ENCODE data around the gene FADS3. TPM values are rescaled to one million over a fixed set of nuclear protein-coding genes. Genes with fewer than 3 reads are reported as not detected.

The FADS3 gene
- total and polyA plus RNA-seq, 2 of the 13 experiments (the other 11 are each of a cell fraction or from before 2014, with no cell fraction given) = 13.4 to 23.2 TPM

- H3K4me3 ChIP-seq (replicated peaks in 1 of 3; ENCODE audit: insufficient read depth in 1 of 3, low read depth in 2 of 3, low read length in 3 of 3) = no peak overlapping the region
- no peak for TF ChIP-seq IRF1 (CRISPR knock-in tag; IDR thresholded peaks at IDR 0.05; ENCODE audit: low read depth)
- no peak for TF ChIP-seq ZNF530 (CRISPR knock-in tag; IDR thresholded peaks at IDR 0.05; ENCODE audit: low read depth)
- TF ChIP-seq AHR (CRISPR knock-in tag; IDR thresholded peaks at IDR 0.05) = no peak
- TF ChIP-seq ZBTB25 (CRISPR knock-in tag; IDR thresholded peaks at IDR 0.05) = no peak
- TF ChIP-seq MATR3 (CRISPR knock-in tag; IDR thresholded peaks at IDR 0.05) = no peak
- TF ChIP-seq HNF4A (CRISPR knock-in tag; IDR thresholded peaks at IDR 0.05) = no peak
- no peak for TF ChIP-seq ZNF597 (CRISPR knock-in tag; IDR thresholded peaks at IDR 0.05)
- TF ChIP-seq FOXA3 (CRISPR knock-in tag; IDR thresholded peaks at IDR 0.05) = no peak
- no peak for TF ChIP-seq NFKBIZ (CRISPR knock-in tag; IDR thresholded peaks at IDR 0.05)
- no peak for TF ChIP-seq ZNF605 (CRISPR knock-in tag; IDR thresholded peaks at IDR 0.05)
- TF ChIP-seq ELF1 (CRISPR knock-in tag; IDR thresholded peaks at IDR 0.05) = no peak
- H3K36me3 ChIP-seq (replicated peaks in 1 of 2; ENCODE audit: control insufficient read depth in 1 of 2, insufficient read depth in 2 of 2, low read length in 2 of 2) = peaks cover 0 to 12% of the 10 kb centered on the region in 2 experiments; a peak in 2 of 5 replicates
- BruUV-seq (replicated peaks) = no TSS peak
- no peaks in the 10 kb centered on the region for H4K20me1 ChIP-seq (ENCODE audit: insufficient read depth, low read length)
- no peaks in the 10 kb centered on the region for H3K79me2 ChIP-seq (ENCODE audit: insufficient read depth, low read length)
- FAIRE-seq (no peak), ATAC-seq (no peak), DNase-seq (ENCODE audit: low spot score) (no peak)
- intact Hi-C loops (cut with micrococcal nuclease; ENCODE audit: unreplicated experiment) (no loop called here), in situ Hi-C loops (cut with HindIII; ENCODE audit: extremely low pct_ligation_motif_present, low pct_unique_long_range_greater_than_20kb) (no loop called here)
- POLR2A ChIA-PET = no interaction called here
- H3K9ac ChIP-seq (ENCODE audit: insufficient read depth, low read depth, low read length) = no peak overlapping the region
- no peak overlapping the region for H3K4me2 ChIP-seq (ENCODE audit: low read depth, low read length)
- CTCF ChIA-PET (ENCODE audit: low intra/inter-chr PET ratio, low total read pairs) = no interaction called here
- H3K4me1 ChIP-seq (ENCODE audit: insufficient read depth, low read length) = peaks cover 26% of the 10 kb centered on the region
- no peak overlapping the region for H2AFZ ChIP-seq (ENCODE audit: low read length)
- 77% methylated on average over 4 of the region's 6 CpGs for WGBS (ENCODE audit: low lambda C conversion rate)
- H3K27ac ChIP-seq (ENCODE audit: extremely low read length, insufficient read depth, low read length) = no peak overlapping the region
- no peaks in the 10 kb centered on the region for H3K9me3 ChIP-seq (ENCODE audit: low read length)
- peaks cover 0 to 5% of the 10 kb centered on the region in 2 experiments; a peak in 1 of 5 replicates for H3K27me3 ChIP-seq (ENCODE audit: control insufficient read depth in 1 of 2, insufficient read depth in 2 of 2, low read length in 2 of 2)
These were observed 24.4 kb downstream of the FADS3 start for GRCh38 chr11:61866958-61867343.
